ENCODE results near the gene TXLNG. TPM values are rescaled to one million over a fixed set of nuclear protein-coding genes. Genes with fewer than 3 reads are reported as not detected.
"Not testable (repeated sequence)": the region's sequence is repeated elsewhere in the genome, so short reads cannot be mapped to it uniquely, and the experiment has no call there.

Gene TXLNG
- total and polyA plus RNA-seq, 8 donors, result 4.7 to 11.3 (median 5.8) TPM

GRCh38 chrX:16783452-16783851, 2.8 kb upstream of the TXLNG start:
- TF ChIP-seq, protein P1, sequence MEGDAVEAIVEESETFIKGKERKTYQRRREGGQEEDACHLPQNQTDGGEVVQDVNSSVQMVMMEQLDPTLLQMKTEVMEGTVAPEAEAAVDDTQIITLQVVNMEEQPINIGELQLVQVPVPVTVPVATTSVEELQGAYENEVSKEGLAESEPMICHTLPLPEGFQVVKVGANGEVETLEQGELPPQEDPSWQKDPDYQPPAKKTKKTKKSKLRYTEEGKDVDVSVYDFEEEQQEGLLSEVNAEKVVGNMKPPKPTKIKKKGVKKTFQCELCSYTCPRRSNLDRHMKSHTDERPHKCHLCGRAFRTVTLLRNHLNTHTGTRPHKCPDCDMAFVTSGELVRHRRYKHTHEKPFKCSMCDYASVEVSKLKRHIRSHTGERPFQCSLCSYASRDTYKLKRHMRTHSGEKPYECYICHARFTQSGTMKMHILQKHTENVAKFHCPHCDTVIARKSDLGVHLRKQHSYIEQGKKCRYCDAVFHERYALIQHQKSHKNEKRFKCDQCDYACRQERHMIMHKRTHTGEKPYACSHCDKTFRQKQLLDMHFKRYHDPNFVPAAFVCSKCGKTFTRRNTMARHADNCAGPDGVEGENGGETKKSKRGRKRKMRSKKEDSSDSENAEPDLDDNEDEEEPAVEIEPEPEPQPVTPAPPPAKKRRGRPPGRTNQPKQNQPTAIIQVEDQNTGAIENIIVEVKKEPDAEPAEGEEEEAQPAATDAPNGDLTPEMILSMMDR (IDR thresholded peaks at IDR 0.05), result no peak
- 90 to 92% methylated on average over 17 of the region's 17 CpGs for WGBS, 2 donors
- FAIRE-seq, result no peak
- no peak for ATAC-seq
- Histone ChIP-seq H3K4me1 (peaks cover 0 to 7% (median 0%) of the 10 kb centered on the region in 3 donors), H3K36me3 (no peaks in the 10 kb centered on the region), H3K4me3 (no peak overlapping the region), H3K27me3 (no peaks in the 10 kb centered on the region), H3K9me3 (no peaks in the 10 kb centered on the region), H3K27ac (no peak overlapping the region)
- intact Hi-C loops (cut with DNase I), result no loop called here
- DNase-seq, result no peak

GRCh38 chrX:16784440-16784839, 1.8 kb upstream of the TXLNG start:
- H3K4me1 ChIP-seq; H3K9me3 ChIP-seq; H3K36me3 ChIP-seq; H3K27me3 ChIP-seq; intact Hi-C loops (cut with DNase I); ATAC-seq; DNase-seq; FAIRE-seq; H3K4me3 ChIP-seq; H3K27ac ChIP-seq: not testable (repeated sequence)
- 60 to 61% methylated on average over 18 of the region's 18 CpGs for WGBS, 2 donors

GRCh38 chrX:16785247-16786138, 773 bp upstream of the TXLNG start:
- TF ChIP-seq, protein P1 (IDR thresholded peaks at IDR 0.05), result no peak
- Histone ChIP-seq H3K4me3 (peak overlapping the region; percentile 59 to 90 (median 68)), H3K9me3 (no peaks in the 10 kb centered on the region), H3K4me1 (peaks cover 0 to 7% (median 0%) of the 10 kb centered on the region in 3 donors), H3K27ac (peak overlapping the region in 1 of 4 donors; percentile 39), H3K27me3 (no peaks in the 10 kb centered on the region), H3K36me3 (no peaks in the 10 kb centered on the region)
- ATAC-seq, result peak; percentile 23 to 31 (median 30)
- peak in 4 of 6 donors; percentile 6 to 49 (median 40) for DNase-seq
- no peak for FAIRE-seq
- intact Hi-C loops (cut with DNase I), result no loop called here
- WGBS, 2 donors, result 7 to 12% methylated on average over 39 of the region's 39 CpGs

- FAIRE-seq (no peak), ATAC-seq (peak; percentile 10 to 36 (median 24)), DNase-seq (peak in 4 of 6 donors; percentile 7 to 69 (median 62))
- Histone ChIP-seq H3K9me3 (no peaks in the 10 kb centered on the region), H3K27me3 (no peaks in the 10 kb centered on the region), H3K36me3 (no peaks in the 10 kb centered on the region), H3K27ac (peak overlapping the region; percentile 59 to 82 (median 72)), H3K4me1 (peaks cover 0 to 7% (median 0%) of the 10 kb centered on the region in 3 donors), H3K4me3 (peak overlapping the region; percentile 59 to 90 (median 74))
- WGBS, 2 donors, result 1 to 8% methylated on average over 28 to 67 of the region's 73 CpGs
- intact Hi-C loops (cut with DNase I), result no loop called here
- TF ChIP-seq, protein P1 (IDR thresholded peaks at IDR 0.05), result no peak
Observed at GRCh38 chrX:16786791-16787735, 797 bp downstream of the TXLNG start.

- TF ChIP-seq, protein P1 (IDR thresholded peaks at IDR 0.05), result no peak
- Histone ChIP-seq H3K27me3 (no peaks in the 10 kb centered on the region), H3K27ac (no peak overlapping the region), H3K4me3 (no peak overlapping the region), H3K36me3 (no peaks in the 10 kb centered on the region), H3K9me3 (no peaks in the 10 kb centered on the region), H3K4me1 (peaks cover 0 to 7% (median 0%) of the 10 kb centered on the region in 3 donors)
- intact Hi-C loops (cut with DNase I), result no loop called here
- no peak for ATAC-seq
- no peak for FAIRE-seq
- WGBS, 2 donors, result 71 to 78% methylated on average over 5 of the region's 5 CpGs
- no peak for DNase-seq
Observed at GRCh38 chrX:16788477-16788876, 2.2 kb downstream of the TXLNG start.

All from pancreas (tissue), 10 donors.